ENCODE data around the gene THUMPD3.

GRCh38 chr3:9339761-9340471 lies 22.9 kb upstream of the THUMPD3 start:
- TF ChIP-seq SUZ12 (IDR thresholded peaks at IDR 0.05; ENCODE audit: extremely low read depth, insufficient read depth, insufficient read length) (no peak), ZNF274 (IDR thresholded peaks at IDR 0.05; ENCODE audit: low read depth, low read length) (no peak), YY1 (IDR thresholded peaks at IDR 0.05; ENCODE audit: insufficient read depth, insufficient read length) (no peak)

All from NT2/D1 (cell line).